Measurements from ENCODE around the gene SLC44A5.

DNA sequence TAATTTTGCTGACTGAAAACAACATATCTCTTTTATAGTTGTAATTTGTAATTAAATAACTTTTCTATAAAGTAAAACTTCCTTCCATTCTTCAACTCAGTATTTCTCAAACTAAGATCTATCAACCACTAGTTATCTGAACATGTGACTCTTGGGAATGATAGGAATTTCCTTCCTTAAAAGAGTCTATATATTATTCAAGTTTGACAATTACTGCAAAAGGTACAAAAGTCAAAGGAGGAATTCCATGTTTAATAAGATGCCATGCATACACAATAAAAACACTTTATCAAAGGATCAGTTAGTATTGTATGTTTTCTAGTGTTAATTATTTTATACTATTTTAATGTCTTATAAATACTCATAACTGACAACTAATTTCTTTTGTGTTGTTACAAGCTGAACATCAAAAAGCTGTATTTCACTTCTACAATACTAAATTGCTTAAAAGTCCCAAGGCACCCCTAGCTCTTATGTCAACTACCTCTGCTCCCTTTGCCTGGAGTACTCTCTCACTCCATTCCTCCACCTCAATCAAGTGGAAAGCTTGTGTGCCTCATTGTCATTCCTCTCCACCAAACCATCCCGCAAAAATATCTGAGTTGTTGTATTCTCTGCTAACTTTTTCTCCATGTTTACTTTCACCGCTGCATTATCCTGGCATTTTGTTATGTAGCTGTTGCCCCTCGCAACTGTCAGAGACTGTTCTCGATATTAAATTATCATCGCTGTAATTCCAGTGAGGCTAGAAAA is 67.9 kb downstream of the SLC44A5 start:
- TF ChIP-seq POLR2AphosphoS5 (IDR thresholded peaks at IDR 0.05; ENCODE audit: borderline replicate concordance, low read depth, low read length) (no peak), EZH2 (IDR thresholded peaks at IDR 0.05) (no peak)

All from SK-N-MC (cell line).